ENCODE data around the gene SLC25A21.

SLC25A21 gene

GRCh38 chr14:36976571-36977023 is 195.8 kb downstream of the SLC25A21 start:
- no peak for DNase-seq

GRCh38 chr14:36975834-36976233 is 196.6 kb downstream of the SLC25A21 start:
- no peak for DNase-seq

DNA sequence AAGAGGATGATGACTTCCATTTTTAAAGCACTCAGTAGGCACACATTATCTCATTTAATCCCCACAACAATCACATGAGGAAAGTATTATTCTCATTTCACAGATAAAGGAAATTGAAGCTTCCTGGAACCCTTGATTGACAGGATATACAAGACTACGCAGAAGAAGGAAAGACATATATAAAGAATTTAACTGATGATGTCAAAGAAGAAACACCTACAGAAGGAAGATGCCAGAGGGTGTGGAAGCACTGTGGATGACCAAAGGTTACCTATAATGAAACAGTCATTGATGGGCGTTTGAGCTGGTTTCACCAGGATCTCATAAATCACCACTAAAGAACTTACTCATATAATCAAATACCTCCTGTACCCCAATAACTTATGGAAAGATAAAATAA is 197.4 kb downstream of the SLC25A21 start:
- DNase-seq, result no peak

DNA sequence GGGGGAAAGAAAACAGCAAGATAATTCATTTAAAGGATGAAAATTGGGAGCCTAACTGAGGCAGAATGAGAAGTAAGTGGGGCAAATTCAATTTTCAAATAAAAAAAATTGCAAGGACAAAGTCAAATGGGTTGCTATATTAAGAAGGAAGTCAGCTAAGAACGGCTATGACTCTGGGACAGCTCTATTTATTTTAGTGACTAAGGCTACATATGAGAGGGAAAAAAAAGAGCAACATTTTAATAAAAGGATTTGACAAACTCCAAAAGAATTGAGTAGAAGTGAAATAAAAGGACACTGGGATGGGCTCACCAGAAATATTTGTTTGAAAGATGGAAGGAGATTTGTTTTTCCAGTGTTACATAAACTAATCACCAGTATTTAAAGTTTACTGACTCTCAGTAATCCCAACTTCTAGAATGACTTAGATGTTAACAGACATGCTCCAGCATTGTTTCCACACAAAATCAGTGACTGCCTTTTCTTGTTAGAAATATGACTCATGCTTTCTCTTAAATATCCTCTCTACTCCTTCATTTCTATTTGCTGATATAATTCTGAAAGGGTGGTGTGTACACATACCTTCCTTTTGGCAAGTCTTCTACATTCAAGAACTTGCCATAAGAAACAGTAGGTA is 198.5 kb downstream of the SLC25A21 start:
- DNase-seq, result no peak

- DNase-seq, result no peak
Observed at GRCh38 chr14:36971263-36971855, 201.0 kb downstream of the SLC25A21 start.

DNA sequence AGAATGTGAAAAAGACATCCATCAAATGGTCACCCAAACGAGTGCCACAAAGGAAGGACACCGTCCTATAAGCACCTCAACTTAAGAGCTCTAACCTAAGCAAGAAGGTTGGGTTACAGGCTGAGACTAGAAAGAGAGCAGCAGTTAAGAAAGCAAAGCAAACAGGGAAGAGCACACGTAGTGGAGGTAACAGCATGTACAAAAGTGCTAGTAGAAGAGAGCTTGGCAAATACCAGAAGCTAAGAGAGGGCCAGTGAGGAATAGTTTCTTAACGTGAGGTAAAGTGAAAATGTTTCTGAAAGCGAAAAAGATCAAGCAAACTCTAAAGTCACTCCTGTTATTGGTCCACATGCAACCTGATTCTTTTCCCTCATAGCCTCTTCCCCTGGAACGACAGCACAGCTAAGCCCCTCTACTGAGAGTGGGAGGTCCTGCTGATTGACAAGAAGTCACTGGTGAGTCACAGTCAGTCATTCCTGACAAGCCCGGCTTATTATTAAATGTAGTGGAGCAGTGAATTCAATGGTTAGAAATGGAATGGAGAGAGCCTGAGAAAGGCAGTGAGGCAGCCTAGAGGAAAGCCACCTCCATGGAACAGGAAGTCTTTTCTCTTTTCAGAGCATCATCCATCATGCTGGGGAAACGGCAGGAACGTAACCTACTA is 204.4 kb downstream of the SLC25A21 start:
- no peak for DNase-seq

DNA sequence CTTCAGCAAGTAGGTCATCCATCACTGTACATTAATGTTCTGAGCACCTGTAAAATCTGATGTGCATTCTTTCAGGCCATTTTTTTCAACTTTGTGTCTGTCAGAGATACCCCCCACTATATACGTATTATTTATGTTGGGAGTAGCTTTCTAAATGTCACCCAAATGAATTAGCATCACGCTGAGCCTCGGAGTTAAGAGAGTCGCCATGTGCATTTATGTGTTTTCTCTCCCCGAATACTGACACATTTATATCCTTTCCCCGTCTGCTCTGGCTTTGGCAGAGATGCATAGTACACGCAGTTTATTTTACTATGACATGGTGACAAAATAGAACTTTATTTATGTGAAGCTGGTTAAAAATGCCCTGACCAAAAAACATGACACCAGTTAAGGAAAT is 216.4 kb downstream of the SLC25A21 start:
- no peak for DNase-seq

- no peak for DNase-seq
Observed at GRCh38 chr14:36955376-36955775, 217.0 kb downstream of the SLC25A21 start.

DNA sequence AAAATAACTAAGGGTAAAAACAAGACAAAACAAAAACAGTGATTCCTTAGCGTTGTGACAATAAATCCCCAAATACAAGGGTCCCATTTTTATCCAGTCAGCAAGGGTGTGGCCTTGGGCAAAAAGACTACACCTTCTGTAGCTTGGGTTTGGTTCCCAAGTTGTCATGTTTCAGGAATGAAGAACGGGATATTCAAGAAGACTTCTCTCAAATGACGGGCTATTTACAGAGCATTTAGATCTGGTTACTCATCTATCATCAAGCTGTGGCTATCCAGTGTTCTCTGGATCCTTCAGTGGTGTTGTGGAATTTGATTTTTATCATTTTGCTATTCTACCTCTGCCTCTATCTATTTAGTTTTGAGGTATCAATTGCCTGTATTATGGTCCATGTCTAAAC is 219.7 kb downstream of the SLC25A21 start:
- no peak for DNase-seq

DNA sequence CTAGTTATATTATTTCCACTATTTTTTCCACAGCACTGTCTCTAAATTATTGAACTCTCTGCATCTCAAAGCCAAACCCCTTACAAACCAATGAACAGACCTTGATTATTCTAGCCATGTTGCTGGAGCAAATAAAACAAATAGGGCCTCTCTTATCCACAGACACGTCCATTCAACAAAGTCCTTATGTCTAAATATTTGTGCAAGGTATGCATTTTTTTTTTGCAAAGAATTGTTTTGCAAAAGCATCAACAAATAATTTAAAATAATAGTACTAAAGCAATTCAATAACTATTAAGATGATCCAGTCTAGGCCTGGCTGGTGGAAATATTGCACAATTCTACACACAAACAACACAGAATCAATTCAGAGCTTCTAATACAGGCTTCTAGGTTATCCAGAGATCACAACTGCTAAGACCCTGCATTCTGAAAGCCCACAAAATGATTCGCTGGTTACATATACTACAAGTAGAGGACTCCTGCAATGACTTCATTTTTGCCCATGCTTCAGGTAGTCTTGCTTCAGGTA is 221.0 kb downstream of the SLC25A21 start:
- no peak for DNase-seq

DNA sequence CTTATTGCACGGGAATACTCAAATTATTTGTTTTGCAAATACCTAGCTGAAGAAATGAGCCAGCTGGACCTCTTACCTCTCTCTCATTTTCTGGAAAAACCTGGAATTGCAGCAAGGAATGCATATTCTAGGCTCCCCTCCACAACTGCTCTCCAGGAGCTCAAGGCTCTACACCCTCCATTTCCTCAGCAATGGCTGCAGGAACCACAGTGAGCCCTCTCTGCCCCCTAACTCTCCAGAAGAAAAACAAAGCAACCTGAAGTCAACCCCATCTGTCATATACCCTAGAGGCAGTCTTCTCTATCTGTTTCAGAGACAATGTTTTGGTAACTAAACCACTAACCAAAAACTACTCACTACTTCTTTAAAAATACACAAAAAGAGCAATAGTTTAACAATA is 221.6 kb downstream of the SLC25A21 start:
- DNase-seq, result no peak

DNA sequence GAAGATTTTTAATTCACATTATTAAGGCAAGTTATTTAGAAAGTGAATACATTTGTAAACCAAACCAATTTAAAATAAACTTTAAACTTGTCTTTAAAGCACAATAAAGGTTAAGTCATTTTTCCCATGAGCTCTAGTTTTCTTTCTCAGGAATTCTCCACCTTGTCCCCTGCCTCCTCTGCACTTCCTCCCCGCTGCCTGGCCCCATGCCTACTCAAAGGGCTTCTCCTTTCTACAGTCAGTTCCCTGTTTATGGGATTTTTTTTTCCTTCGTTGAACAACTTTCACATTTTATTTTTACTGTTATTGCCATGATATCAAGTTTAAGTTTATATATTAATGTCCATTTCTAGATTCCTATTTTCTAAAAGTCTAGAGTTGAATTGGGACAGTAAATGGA is 223.0 kb downstream of the SLC25A21 start:
- no peak for DNase-seq

- no peak for DNase-seq
Observed at GRCh38 chr14:36948157-36948859, 224.1 kb downstream of the SLC25A21 start.

GRCh38 chr14:36947362-36947761 is 225.0 kb downstream of the SLC25A21 start:
- DNase-seq, result no peak

- no peak for DNase-seq
Observed at GRCh38 chr14:36946872-36947271, 225.5 kb downstream of the SLC25A21 start.

- DNase-seq, result no peak
Observed at GRCh38 chr14:36944307-36945010, 227.9 kb downstream of the SLC25A21 start.

DNA sequence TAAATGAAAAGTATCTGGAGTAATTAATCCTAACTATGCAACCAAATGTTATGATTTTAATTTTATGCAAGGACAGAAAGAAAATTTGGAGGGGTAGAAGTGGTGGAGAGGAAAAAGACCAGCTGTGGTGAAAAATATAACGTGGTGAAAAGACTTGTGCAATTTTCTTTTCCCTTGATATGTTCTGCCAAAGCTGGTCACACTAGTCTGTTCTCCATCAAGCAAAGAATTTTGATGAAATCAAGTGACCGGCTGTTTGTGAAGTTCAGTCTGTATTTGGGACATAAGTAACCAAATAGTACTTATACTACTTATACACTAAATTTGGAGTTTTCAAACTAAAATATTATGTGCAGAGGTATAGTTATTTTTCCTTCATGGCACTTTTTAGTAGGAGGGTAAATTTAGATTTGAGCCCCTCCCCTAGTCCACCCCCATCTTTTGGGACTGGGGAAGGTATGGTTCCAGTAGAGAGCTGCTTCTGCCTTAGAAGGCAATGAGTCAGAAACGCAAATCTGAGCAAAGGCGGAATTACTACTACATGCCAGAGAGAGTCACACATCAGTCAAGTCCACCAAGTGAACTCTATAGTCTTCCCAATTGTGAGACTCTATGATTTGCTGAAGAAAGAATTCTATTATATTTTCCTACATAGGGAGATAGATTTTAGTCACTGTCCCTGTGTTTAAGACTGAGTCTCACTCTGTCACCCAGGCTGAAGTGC is 229.7 kb downstream of the SLC25A21 start:
- DNase-seq, result no peak

DNA sequence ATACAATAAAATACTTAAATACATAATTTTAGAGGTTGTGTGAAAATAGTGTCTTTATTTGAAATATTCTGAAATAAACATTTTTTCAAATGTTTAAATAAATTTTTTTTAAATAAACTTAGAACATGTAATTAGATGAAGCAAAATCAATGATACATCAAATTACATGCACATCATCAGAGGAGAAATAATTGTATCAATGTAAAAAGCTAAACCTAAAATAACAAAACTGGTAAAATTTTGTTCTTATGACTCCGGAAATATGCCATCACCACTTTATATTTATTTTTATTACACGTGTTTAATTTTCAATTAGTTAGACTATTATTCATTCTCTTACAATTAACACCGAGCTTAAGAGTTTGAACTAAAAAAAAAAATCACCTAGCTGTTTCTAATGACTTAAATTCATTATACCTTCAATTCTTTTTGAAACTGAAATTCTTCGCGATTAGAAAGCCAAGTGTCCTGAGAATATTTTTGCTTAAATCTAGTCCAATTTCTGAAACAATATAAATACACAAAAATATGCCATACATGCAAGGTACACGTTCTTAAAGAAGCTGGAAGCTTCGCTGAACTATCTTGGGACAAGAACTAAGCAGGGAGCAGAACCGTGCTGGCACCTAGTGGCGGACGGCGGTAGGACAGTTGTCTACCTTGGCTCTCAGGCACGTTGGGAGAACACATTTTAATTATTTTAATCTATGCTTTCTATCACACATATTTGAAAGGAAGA is 230.5 kb downstream of the SLC25A21 start:
- no peak for DNase-seq

- DNase-seq, result no peak
Observed at GRCh38 chr14:36940476-36940875, 231.9 kb downstream of the SLC25A21 start.

GRCh38 chr14:36939265-36939664 is 233.1 kb downstream of the SLC25A21 start:
- DNase-seq, result no peak

- DNase-seq, result no peak
Observed at GRCh38 chr14:36938678-36939077, 233.7 kb downstream of the SLC25A21 start.

Measured in cerebellar nuclear complex (tissue), 1 donor.